Liver (tissue), 9 donors: ENCODE measurements around the gene CHST5. TPM values are rescaled to one million over a fixed set of nuclear protein-coding genes. Genes with fewer than 3 reads are reported as not detected.
"Not testable (repeated sequence)": the region's sequence is repeated elsewhere in the genome, so short reads cannot be mapped to it uniquely, and the experiment has no call there.

Experiments used
- DNase-seq: peaks from one replicate; pipeline ENCODE4 v3.0.0-alpha.2; 2017; ENCODE audit warnings: low spot score
- H3K27ac ChIP-seq, 2 donors: one replicate each; pipeline ENCODE4 v1.7.0; 2013; ENCODE audit warnings: inconsistent platforms in 2 of 2, low read length in 2 of 2, control low read depth in 1 of 2, low read depth in 1 of 2, mild to moderate bottlenecking in 1 of 2
- H3K27me3 ChIP-seq, 4 donors: one replicate each; pipeline versions ENCODE4 v1.6.1 to v1.7.0; 2013; ENCODE audit warnings: low read length in 3 of 4, inconsistent platforms in 1 of 4, mild to moderate bottlenecking in 1 of 4, moderate library complexity in 1 of 4; ENCODE audit not compliant: control insufficient read depth in 4 of 4, insufficient read depth in 4 of 4
- H3K36me3 ChIP-seq, 4 donors: one replicate each; pipeline versions ENCODE4 v1.6.1 to v1.7.0; 2013; ENCODE audit warnings: low read length in 3 of 4, mild to moderate bottlenecking in 3 of 4, low read depth in 1 of 4, moderate library complexity in 1 of 4; ENCODE audit not compliant: control insufficient read depth in 4 of 4, insufficient read depth in 3 of 4
- H3K4me1 ChIP-seq, 4 donors: one replicate each; pipeline versions ENCODE4 v1.6.1 to v1.7.0; 2013; ENCODE audit warnings: low read length in 3 of 4, mild to moderate bottlenecking in 3 of 4, moderate library complexity in 1 of 4; ENCODE audit not compliant: control insufficient read depth in 4 of 4, insufficient read depth in 4 of 4
- H3K4me3 ChIP-seq, 3 donors: one replicate each; pipeline versions ENCODE4 v1.6.1 to v1.7.0; 2013; ENCODE audit warnings: low read length in 3 of 3, control low read depth in 1 of 3, low read depth in 1 of 3, mild to moderate bottlenecking in 1 of 3
- H3K9ac ChIP-seq, 2 donors: one replicate each; pipeline ENCODE4 v1.7.0; 2013; ENCODE audit warnings: low read length in 2 of 2, mild to moderate bottlenecking in 2 of 2, moderate library complexity in 2 of 2, control low read depth in 1 of 2, low read depth in 1 of 2
- H3K9me3 ChIP-seq, 4 donors: one replicate each; pipeline versions ENCODE4 v1.6.1 to v1.7.0; 2013; ENCODE audit warnings: low read length in 3 of 4; ENCODE audit not compliant: control insufficient read depth in 4 of 4
- CTCF ChIP-seq: fragments of 150-350 bp; IDR thresholded peaks from 2 replicates; pipeline ENCODE4 v1.5.1; 2017; ENCODE audit warnings: improper control_type of control experiment, low read depth, low read length; ENCODE audit not compliant: missing input control
- EGR1 ChIP-seq, 2 donors: IDR thresholded peaks; 2 replicates each; pipeline ENCODE4 v1.6.1; 2016 to 2018; ENCODE audit warnings: antibody characterized with exemption in 2 of 2, low read depth in 2 of 2
- FOXA2 ChIP-seq: IDR thresholded peaks from 2 replicates; pipeline ENCODE4 v1.6.1; 2016; ENCODE audit warnings: antibody characterized with exemption
- GABPA ChIP-seq, 2 donors: IDR thresholded peaks in 1 of 2; conservative IDR thresholded peaks in 1 of 2; 2 replicates each; pipeline ENCODE4 v1.6.1; 2016; ENCODE audit warnings: antibody characterized with exemption in 2 of 2, mild to moderate bottlenecking in 1 of 2, moderate library complexity in 1 of 2
- HNF4A ChIP-seq, 2 donors: conservative IDR thresholded peaks; 2 replicates each; pipeline ENCODE4 v1.6.1; 2016; ENCODE audit warnings: antibody characterized with exemption in 2 of 2, mild to moderate bottlenecking in 2 of 2
- HNF4G ChIP-seq: IDR thresholded peaks from 2 replicates; pipeline ENCODE4 v1.6.1; 2016; ENCODE audit warnings: antibody characterized with exemption
- JUND ChIP-seq, 2 donors: IDR thresholded peaks; 2 replicates each; pipeline ENCODE4 v1.6.1; 2016; ENCODE audit warnings: antibody characterized with exemption in 2 of 2
- MAX ChIP-seq: IDR thresholded peaks from 2 replicates; pipeline ENCODE4 v1.6.1; 2016; ENCODE audit warnings: antibody characterized with exemption
- NR2F2 ChIP-seq: IDR thresholded peaks from 2 replicates; pipeline ENCODE4 v1.6.1; 2016; ENCODE audit warnings: antibody characterized with exemption
- RAD21 ChIP-seq, 2 donors: IDR thresholded peaks; 2 replicates each; pipeline ENCODE4 v1.6.1; 2016; ENCODE audit warnings: antibody characterized with exemption in 2 of 2, mild to moderate bottlenecking in 2 of 2
- REST ChIP-seq: IDR thresholded peaks from 2 replicates; pipeline ENCODE4 v1.6.1; 2016; ENCODE audit warnings: antibody characterized with exemption, mild to moderate bottlenecking
- RXRA ChIP-seq, 2 donors: IDR thresholded peaks; 2 replicates each; pipeline ENCODE4 v1.6.1; 2017 to 2018; ENCODE audit warnings: antibody characterized with exemption in 2 of 2, mild to moderate bottlenecking in 1 of 2
- SP1 ChIP-seq: IDR thresholded peaks from 2 replicates; pipeline ENCODE4 v1.6.1; 2018; ENCODE audit warnings: antibody characterized with exemption, mild to moderate bottlenecking
- TAF1 ChIP-seq: conservative IDR thresholded peaks from 2 replicates; pipeline ENCODE4 v1.6.1; 2016; ENCODE audit warnings: antibody characterized with exemption, mild to moderate bottlenecking
- YY1 ChIP-seq: IDR thresholded peaks from 2 replicates; pipeline ENCODE4 v1.6.1; 2016; ENCODE audit warnings: antibody characterized with exemption, mild to moderate bottlenecking
- ZBTB33 ChIP-seq: IDR thresholded peaks from 2 replicates; pipeline ENCODE4 v1.6.1; 2016; ENCODE audit warnings: antibody characterized with exemption
- WGBS: extraction: QIAGEN DNeasy Blood & Tissue Kit; methylation state at CpG from one replicate; pipeline ENCODE4 v1.1.7; 2013; 5-methylcytosine and 5-hydroxymethylcytosine counted together
- polyA plus RNA-seq, 2 donors: library from polyadenylated mRNA; stranded (reverse) in 1 of 2; unstranded in 1 of 2; fragments of 200-250 nt in 1 of 2; fragments of >200 nt in 1 of 2; fragmentation: Nextera tagmentation in 1 of 2; extraction: Ambion mirVana in 1 of 2; gene quantifications; one replicate each; pipeline versions ENCODE4 v1.2.1 to v1.2.3, GENCODE V29; 2013 to 2015
- total RNA-seq, 2 donors: library from RNA; depleted of rRNA; stranded (reverse); fragments of >200 nt; gene quantifications; one replicate each; pipeline ENCODE4 v1.2.3, GENCODE V29; 2014
- donor health status: healthy.
- donor health status: healthy.
- donor health status: healthy.
- donor health status: healthy.
- donor health status: healthy.

Gene CHST5
- total and polyA plus RNA-seq, 4 donors, result not detected

GRCh38 chr16:75502916-75503605 is 32.8 kb downstream of the CHST5 start:
- no peak overlapping the region for H3K9ac ChIP-seq
- WGBS, result 95% methylated on average over 4 of the region's 4 CpGs
- TF ChIP-seq YY1 (no peak), CTCF (no peak), TAF1 (no peak), SP1 (no peak), RAD21 (IDR thresholded peaks at IDR 0.05) (no peak), JUND (IDR thresholded peaks at IDR 0.05) (no peak), ZBTB33 (no peak), REST (no peak), RXRA (IDR thresholded peaks at IDR 0.05) (no peak), GABPA (IDR thresholded peaks at IDR 0.05 in 1 of 2, conservative IDR thresholded peaks at IDR 0.05 in 1 of 2) (no peak), HNF4G (no peak), FOXA2 (no peak), HNF4A (conservative IDR thresholded peaks at IDR 0.05) (no peak), EGR1 (IDR thresholded peaks at IDR 0.05; ENCODE audit: low read depth in 2 of 2) (no peak), NR2F2 (no peak), MAX (no peak)
- no peak overlapping the region for H3K4me3 ChIP-seq
- DNase-seq, result no peak
- H3K36me3 ChIP-seq, result no peaks in the 10 kb centered on the region
- H3K27me3 ChIP-seq, result no peaks in the 10 kb centered on the region
- H3K9me3 ChIP-seq, result no peaks in the 10 kb centered on the region
- no peak overlapping the region for H3K27ac ChIP-seq
- peaks cover 0 to 1% (median 0%) of the 10 kb centered on the region in 4 donors for H3K4me1 ChIP-seq

- not testable (repeated sequence) for H3K4me1 ChIP-seq, H3K36me3 ChIP-seq, H3K27me3 ChIP-seq, DNase-seq, H3K9me3 ChIP-seq, H3K4me3 ChIP-seq, H3K27ac ChIP-seq, H3K9ac ChIP-seq
- 65% methylated on average over 6 of the region's 6 CpGs for WGBS
Observed at GRCh38 chr16:75501820-75502219, 34.1 kb downstream of the CHST5 start.
